K562 (cell line): ENCODE measurements around the gene CAPRIN1. TPM values are rescaled to one million over a fixed set of nuclear protein-coding genes. Genes with fewer than 3 reads are reported as not detected.

Experiments
- CBX3 ChIP-seq, 2 experiments: IDR thresholded peaks; 1 replicate in 1 of 2; 2 replicates in 1 of 2; pipeline ENCODE4 v1.6.1; 2012; ENCODE audit warnings: inconsistent platforms in 2 of 2, low read length in 2 of 2, borderline replicate concordance in 1 of 2, control low read depth in 1 of 2
- CCAR2 ChIP-seq: fragments of 200-400 bp; formaldehyde crosslinking; IDR thresholded peaks from 2 replicates; pipeline ENCODE4 v1.6.1; 2017; ENCODE audit warnings: mild to moderate bottlenecking, low read depth, low read length
- E2F1 ChIP-seq: sonication (generic); formaldehyde crosslinking; IDR thresholded peaks from 2 replicates; pipeline ENCODE4 v1.8.1; 2023; ENCODE audit warnings: mild to moderate bottlenecking, missing genetic modification reagents, moderate library complexity
- ELF1 ChIP-seq: fragments of 200-800 bp; sonication (Bioruptor generic); IDR thresholded peaks from 2 replicates; pipeline ENCODE4 v1.6.1; 2016; ENCODE audit warnings: missing genetic modification characterization, missing compliant biosample characterization
- ESRRB ChIP-seq: fragments of 250-450 bp; sonication (Bioruptor Pico); IDR thresholded peaks from 2 replicates; pipeline ENCODE4 v1.5.0; 2020; ENCODE audit warnings: mild to moderate bottlenecking, moderate library complexity, borderline replicate concordance
- HMBOX1 ChIP-seq: sonication (generic); IDR thresholded peaks from 2 replicates; pipeline ENCODE4 v1.6.1; 2016
- HMG20B ChIP-seq: fragments of 250-450 bp; sonication (Bioruptor Pico); IDR thresholded peaks from 2 replicates; pipeline ENCODE4 v1.5.0; 2021; ENCODE audit warnings: mild to moderate bottlenecking
- LARP7 ChIP-seq: fragments of 450-650 bp; IDR thresholded peaks from 2 replicates; pipeline ENCODE4 v1.6.1; 2016
- MAZ ChIP-seq, 2 experiments: fragments of 450-650 bp in 1 of 2; sonication (generic) in 1 of 2; formaldehyde crosslinking; IDR thresholded peaks in 1 of 2; conservative IDR thresholded peaks in 1 of 2; 2 replicates each; pipeline versions ENCODE4 v1.4.0 to v1.5.0; 2020; ENCODE audit warnings: mild to moderate bottlenecking in 1 of 2, missing genetic modification reagents in 1 of 2
- MCM3 ChIP-seq: fragments of 450-650 bp; IDR thresholded peaks from 2 replicates; pipeline ENCODE4 v1.6.1; 2016
- NR1H2 ChIP-seq: sonication (generic); formaldehyde crosslinking; IDR thresholded peaks from 2 replicates; pipeline ENCODE4 v1.4.0; 2020; ENCODE audit warnings: mild to moderate bottlenecking, missing genetic modification reagents
- PURB ChIP-seq: sonication (generic); formaldehyde crosslinking; IDR thresholded peaks from 2 replicates; pipeline ENCODE4 v1.9.0; 2021; ENCODE audit warnings: low read depth, mild to moderate bottlenecking, missing genetic modification reagents
- RBBP5 ChIP-seq: fragments of 200-600 bp; sonication (generic); IDR thresholded peaks from 2 replicates; pipeline ENCODE4 v1.6.1; 2012; ENCODE audit warnings: borderline replicate concordance, mild to moderate bottlenecking, low read length, control low read depth, inconsistent platforms; ENCODE audit not compliant: insufficient read depth, poor library complexity, severe bottlenecking
- RBM14 ChIP-seq: fragments of 200-400 bp; formaldehyde crosslinking; IDR thresholded peaks from 2 replicates; pipeline ENCODE4 v1.6.1; 2018; ENCODE audit warnings: low read depth, mild to moderate bottlenecking, low read length, moderate library complexity, borderline replicate concordance; ENCODE audit not compliant: insufficient read depth
- SMARCA5 ChIP-seq: fragments of 450-650 bp; IDR thresholded peaks from 2 replicates; pipeline ENCODE4 v1.6.1; 2016
- SRSF3 ChIP-seq: fragments of 200-400 bp; formaldehyde crosslinking; IDR thresholded peaks from 2 replicates; pipeline ENCODE4 v1.6.1; 2016; ENCODE audit warnings: mild to moderate bottlenecking, low read length, moderate library complexity; ENCODE audit not compliant: insufficient read depth
- TCF3 ChIP-seq: sonication (generic); formaldehyde crosslinking; IDR thresholded peaks from 2 replicates; pipeline ENCODE4 v1.4.0; 2020; ENCODE audit warnings: mild to moderate bottlenecking, missing genetic modification reagents
- ZBTB9 ChIP-seq: fragments of 450-650 bp; formaldehyde crosslinking; IDR thresholded peaks from 2 replicates; pipeline ENCODE4 v1.4.0; 2020; ENCODE audit warnings: mild to moderate bottlenecking, moderate library complexity
- ZNF224 ChIP-seq: sonication (generic); formaldehyde crosslinking; IDR thresholded peaks from 2 replicates; pipeline ENCODE4 v1.8.0; 2022; ENCODE audit warnings: mild to moderate bottlenecking, missing genetic modification reagents
- ZNF253 ChIP-seq: fragments of 250-450 bp; sonication (Bioruptor Pico); conservative IDR thresholded peaks from 2 replicates; pipeline ENCODE4 v1.6.1; 2021; ENCODE audit warnings: mild to moderate bottlenecking
- ZNF274 ChIP-seq: IDR thresholded peaks from 2 replicates; pipeline ENCODE4 v1.6.1; 2011; ENCODE audit warnings: low read depth, mild to moderate bottlenecking, low read length, moderate library complexity, borderline replicate concordance
- ZNF639 ChIP-seq, 2 experiments: fragments of 200-800 bp in 1 of 2; sonication (Bioruptor generic) in 1 of 2; sonication (generic) in 1 of 2; formaldehyde crosslinking in 1 of 2; IDR thresholded peaks in 1 of 2; conservative IDR thresholded peaks in 1 of 2; 2 replicates each; pipeline versions ENCODE4 v1.5.0 to v1.6.1; 2016 to 2020; ENCODE audit warnings: missing compliant biosample characterization in 1 of 2, missing genetic modification characterization in 1 of 2, missing genetic modification reagents in 1 of 2
- polyA plus RNA-seq, 8 experiments: library from polyadenylated mRNA; depleted of rRNA in 4 of 8; stranded (reverse) in 5 of 8; unstranded in 3 of 8; fragments of >200 nt; fragmentation: Nextera tagmentation in 2 of 8; fragmentation: Illumina TruSeq in 1 of 8; extraction: Ambion mirVana in 2 of 8; extraction: Trizol in 1 of 8; gene quantifications; 2 replicates each; pipeline versions ENCODE4 v1.2.1 to v1.2.3, GENCODE V29; 2011 to 2014; ENCODE audit warnings: inconsistent platforms in 1 of 8, missing spikeins in 1 of 8
- total RNA-seq, 7 experiments: library from RNA; depleted of rRNA in 6 of 7; stranded (reverse); fragments of >200 nt in 6 of 7; fragmentation: Illumina TruSeq in 2 of 7; extraction: Trizol in 2 of 7; gene quantifications; 2 replicates each; pipeline versions ENCODE4 v1.2.1 to v1.2.3, GENCODE V29; 2011 to 2021; ENCODE audit warnings: low replicate concordance in 1 of 7

Gene CAPRIN1
- total and polyA plus RNA-seq, 9 of the 15 experiments (the other 6 are each of a cell fraction or from before 2014, with no cell fraction given): 49.6 to 271 (median 244) TPM

GRCh38 chr11:34051349-34052035 is at the start of gene CAPRIN1 (continued):
- TF ChIP-seq HMBOX1: no peak
- no peak for TF ChIP-seq CBX3 (IDR thresholded peaks at IDR 0.05; ENCODE audit: borderline replicate concordance in 1 of 2, low read length in 2 of 2)
- TF ChIP-seq ESRRB: no peak
- no peak for TF ChIP-seq TCF3 (CRISPR knock-in tag)
- TF ChIP-seq ZNF274: no peak; the same call in 1 of the 2 replicates
- no peak for TF ChIP-seq CCAR2
- TF ChIP-seq ZNF224 (CRISPR knock-in tag): 0 out of 2 replicates have a peak, but pooled peaks have one; percentile 54
- peak; percentile 67; the same call in 1 of the 2 replicates for TF ChIP-seq ZBTB9
- TF ChIP-seq RBM14: no peak
- TF ChIP-seq NR1H2 (CRISPR knock-in tag): 0 out of 2 replicates have a peak, but pooled peaks have one; percentile 16
- no peak; the same call in 1 of the 2 replicates for TF ChIP-seq E2F1
- no peak for TF ChIP-seq ZNF639 (CRISPR knock-in tag; conservative IDR thresholded peaks at IDR 0.05 in 1 of 2, IDR thresholded peaks at IDR 0.05 in 1 of 2)
- TF ChIP-seq ELF1 (tag): no peak
- no peak for TF ChIP-seq HMG20B (CRISPR knock-in tag)
- TF ChIP-seq MCM3: no peak
- TF ChIP-seq PURB (CRISPR knock-in tag): no peak
- no peak for TF ChIP-seq SMARCA5
- TF ChIP-seq RBBP5: peak; percentile 58
- TF ChIP-seq MAZ (CRISPR knock-in tag; conservative IDR thresholded peaks at IDR 0.05 in 1 of 2, IDR thresholded peaks at IDR 0.05 in 1 of 2): peak; percentile 94 to 97
- no peak for TF ChIP-seq LARP7
- no peak for TF ChIP-seq SRSF3
- TF ChIP-seq ZNF253: no peak
